NCI-H446 (cell line): ENCODE data around the gene RPLP1.
"Not testable (repeated sequence)": the region's sequence is repeated elsewhere in the genome, so short reads cannot be mapped to it uniquely, and the experiment has no call there.

ENCODE experiments used
- DNase-seq, 2 experiments: peaks; one replicate each; lab custom pipeline; 2025; lab: John Stamatoyannopoulos, UW

Gene RPLP1

DNA sequence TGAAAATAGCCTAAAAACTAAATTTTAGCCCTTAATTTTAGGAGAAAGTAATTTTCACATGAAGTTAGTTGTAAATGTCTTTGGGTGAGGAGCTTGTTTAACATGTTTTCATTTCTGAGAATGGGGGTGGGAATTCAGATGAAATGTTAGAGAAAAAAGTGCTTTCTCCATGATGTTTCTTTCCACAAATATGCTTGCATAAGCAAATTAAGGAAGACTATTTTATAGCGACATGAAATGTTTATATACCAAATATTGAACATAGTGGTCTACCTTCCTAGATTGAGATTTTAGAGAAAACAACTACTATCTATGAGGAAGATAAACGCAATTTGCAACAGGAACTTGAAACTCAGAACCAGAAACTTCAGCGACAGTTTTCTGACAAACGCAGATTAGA lies 13.0 kb upstream of the RPLP1 start:
- DNase-seq, result no peak

DNA sequence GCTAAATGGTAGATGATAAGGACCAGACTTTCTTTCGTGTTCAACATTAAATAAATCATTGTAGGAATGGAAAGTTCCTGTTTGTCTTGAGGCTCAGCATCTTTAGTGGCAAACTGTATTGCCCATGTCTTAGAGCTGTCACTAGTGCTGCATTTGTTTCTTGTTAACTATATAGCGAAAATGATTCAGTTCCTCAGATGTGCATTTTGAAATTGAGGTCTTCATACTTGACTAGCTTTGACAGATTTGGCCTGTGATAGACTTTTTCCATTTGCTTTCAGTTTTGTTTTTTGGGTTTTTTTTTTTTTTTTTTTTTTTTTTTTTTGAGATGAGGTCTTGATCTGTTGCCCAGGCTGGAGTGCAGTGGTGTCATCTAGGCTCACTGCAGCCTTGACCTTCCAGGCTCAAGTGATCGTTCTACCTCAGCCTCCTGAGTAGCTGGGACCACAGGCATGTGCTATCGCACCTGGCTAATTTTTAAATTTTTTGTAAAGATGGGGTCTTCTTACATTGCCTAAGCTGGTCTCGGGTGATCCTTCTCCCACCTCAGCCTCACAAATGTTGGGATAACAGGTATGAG lies 9.5 kb upstream of the RPLP1 start:
- no peak for DNase-seq

DNA sequence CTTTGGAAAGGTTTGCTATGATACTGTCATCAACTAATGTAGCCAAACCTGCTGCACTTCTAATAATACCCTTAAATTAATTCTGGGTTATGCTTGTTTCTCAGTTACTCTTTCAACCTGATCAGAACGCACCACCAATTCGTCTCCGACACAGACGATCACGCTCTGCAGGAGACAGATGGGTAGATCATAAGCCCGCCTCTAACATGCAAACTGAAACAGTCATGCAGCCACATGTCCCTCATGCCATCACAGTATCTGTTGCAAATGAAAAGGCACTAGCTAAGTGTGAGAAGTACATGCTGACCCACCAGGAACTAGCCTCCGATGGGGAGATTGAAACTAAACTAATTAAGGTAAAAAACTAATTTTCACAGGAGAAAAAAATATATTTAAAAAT lies 7.9 kb upstream of the RPLP1 start:
- no peak for DNase-seq

DNA sequence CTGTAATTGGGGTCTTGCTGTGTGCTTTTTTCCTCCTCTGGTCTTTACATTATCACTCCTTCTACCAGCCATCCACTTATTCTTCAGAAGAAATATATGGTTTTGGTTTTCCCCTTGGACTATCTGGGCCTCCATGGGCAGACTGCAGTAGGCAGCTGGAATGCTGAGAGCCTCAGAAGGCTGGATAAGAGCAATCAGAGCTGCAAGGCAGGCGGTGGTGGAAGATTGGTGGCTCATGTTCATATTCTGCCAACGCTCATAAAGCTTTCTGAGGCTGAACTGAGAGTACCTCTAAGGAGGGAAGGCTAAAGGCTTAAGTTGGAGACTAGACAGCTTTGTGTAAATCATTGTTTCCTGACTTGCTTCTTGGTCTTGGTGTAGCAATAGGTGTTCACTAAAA lies 5.7 kb upstream of the RPLP1 start:
- no peak for DNase-seq

DNA sequence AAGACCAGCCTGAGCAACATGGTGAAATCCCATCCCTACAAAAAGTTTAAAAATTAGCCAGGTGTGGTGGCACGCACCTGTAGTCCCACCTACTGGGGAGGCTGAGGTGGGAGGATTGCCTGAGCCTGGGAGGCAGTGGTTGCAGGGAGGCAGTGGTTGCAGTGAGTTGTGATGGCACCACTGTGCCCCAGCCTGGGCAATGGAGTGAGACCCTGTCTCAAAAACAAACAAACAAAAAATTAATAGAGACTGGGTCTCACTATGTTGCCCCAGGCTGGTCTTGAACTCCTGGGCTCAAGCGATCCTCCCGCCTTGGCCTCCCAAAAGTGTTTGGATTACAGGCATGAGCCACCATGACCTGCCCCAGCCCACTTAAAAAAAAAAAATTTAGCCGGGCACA lies 2.4 kb upstream of the RPLP1 start:
- DNase-seq, result not testable (repeated sequence)

DNA sequence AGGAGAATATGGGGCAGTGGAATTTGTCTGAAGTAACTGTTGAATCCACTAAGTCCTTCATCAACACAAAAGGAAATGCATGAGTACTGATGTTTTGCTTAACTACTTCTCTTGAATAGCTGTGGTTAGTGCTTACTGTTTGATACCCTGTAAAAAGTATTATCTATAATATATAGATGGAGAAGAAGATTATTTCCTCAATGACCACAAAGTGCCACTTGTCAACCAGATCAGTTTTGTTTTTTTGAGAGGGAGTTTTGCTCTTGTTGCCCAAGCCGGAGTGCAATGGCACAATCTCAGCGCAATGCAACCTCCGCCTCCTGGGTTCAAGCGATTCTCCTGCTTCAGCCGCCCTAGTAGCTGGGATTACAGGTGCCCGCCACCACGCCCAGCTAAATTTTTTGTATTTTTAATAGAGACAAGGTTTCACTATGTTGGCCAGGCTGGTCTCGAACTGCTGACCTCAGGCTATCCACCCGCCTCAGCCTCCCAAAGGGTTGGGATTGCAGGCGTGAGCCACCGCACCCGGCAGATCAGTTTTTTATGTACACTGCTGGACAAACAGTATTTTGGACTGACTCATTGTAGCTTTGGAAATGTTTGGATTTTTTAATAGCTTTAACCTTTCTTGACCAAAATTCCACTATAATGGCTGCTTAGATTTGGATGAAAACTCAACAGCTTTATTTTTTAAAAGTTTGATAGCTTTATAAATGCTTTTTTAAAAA lies 1.5 kb upstream of the RPLP1 start:
- no peak for DNase-seq

DNA sequence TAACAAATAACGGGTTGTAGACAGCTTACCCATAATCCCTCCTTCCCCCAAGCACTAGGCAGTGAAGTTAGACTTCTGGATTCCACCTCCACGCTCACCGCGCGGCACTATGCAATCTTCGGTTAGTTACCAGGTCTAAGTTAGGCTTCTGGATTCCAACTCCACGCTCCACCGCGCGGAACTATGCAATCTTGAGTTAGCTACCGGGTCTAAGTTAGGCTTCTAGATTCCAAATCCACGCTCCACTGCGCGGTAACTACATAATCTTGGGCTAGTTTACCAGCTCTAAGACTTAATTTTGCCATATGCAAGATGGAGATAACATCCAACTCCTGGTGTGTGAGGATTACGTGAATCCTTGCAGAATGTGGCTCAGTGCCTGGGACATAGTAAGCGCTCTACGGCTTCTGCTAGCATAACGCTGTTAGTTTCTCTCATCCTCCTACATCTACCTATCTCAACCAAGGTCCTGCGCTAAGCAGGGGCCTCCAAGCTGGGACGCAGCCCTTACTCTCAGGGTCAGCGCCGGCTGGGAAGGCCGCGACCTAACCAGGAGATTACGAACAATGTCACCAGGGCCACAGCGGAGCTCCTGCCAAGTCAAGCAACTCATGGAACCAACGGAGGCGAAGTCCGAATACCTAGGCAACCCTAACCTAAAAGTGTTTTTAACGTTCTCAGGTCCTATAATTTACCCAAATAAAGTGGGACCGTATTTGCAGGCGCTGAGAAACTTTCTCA lies 497 bp upstream of the RPLP1 start:
- DNase-seq, result peak in 1 of 2 experiments; percentile 40

DNA sequence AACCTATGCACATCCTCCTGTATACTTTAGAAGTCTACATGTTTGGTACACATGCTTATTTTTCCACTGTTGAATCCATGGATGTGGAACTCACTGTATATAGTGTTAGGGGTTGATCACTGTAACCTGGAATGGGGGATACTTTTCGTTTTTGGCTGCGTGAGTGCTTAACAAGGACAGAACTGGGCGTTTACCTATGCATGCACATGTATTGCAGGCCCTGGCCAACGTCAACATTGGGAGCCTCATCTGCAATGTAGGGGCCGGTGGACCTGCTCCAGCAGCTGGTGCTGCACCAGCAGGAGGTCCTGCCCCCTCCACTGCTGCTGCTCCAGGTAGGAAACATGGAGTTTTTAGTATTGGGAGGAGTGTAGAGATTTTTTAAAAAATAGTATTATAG lies 2.3 kb downstream of the RPLP1 start:
- DNase-seq, result no peak

DNA sequence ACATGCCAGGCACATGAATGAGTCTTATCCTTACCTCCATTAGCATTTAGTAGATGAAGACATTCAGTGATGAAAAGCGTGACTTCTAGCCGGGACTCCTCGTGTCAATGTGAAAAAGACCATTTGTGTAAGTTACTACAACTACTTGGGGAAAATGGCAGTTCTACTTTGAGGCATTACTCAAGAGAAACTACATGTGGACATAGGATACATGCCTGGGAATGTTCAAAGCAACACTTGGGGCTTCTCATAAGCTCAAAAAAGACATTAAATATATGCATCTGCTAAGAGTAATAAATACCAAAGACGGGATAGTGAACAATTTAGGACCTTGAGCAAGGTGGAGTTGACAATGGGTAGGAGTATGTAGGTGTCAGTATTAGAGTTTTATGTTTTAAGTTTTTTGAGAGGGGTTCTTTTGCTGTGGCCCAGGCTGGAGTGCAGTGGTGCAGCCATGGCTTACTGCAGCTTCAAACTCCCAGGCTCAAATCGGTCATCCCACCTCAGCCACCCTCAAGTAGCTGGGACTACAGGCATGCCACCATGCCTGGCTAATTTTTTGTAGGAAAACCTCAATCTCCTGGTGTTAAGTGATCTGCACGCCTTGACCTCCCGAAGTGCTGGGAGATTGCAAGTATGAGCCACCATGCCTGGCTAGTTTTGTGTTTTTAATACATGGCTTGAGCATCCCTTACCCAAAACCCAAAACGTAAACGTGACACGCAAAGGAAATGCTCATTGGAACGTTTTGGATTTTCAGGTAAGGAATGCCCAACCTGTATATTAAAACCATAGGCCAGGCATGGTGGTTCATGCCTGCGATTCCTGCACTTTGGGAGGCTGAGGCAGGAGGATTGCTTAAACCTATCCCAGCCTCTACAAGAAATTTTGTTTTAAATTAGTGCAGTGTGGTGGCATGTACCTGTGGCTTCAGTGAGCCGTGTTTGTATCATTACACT lies 3.9 kb downstream of the RPLP1 start:
- DNase-seq, result no peak

DNA sequence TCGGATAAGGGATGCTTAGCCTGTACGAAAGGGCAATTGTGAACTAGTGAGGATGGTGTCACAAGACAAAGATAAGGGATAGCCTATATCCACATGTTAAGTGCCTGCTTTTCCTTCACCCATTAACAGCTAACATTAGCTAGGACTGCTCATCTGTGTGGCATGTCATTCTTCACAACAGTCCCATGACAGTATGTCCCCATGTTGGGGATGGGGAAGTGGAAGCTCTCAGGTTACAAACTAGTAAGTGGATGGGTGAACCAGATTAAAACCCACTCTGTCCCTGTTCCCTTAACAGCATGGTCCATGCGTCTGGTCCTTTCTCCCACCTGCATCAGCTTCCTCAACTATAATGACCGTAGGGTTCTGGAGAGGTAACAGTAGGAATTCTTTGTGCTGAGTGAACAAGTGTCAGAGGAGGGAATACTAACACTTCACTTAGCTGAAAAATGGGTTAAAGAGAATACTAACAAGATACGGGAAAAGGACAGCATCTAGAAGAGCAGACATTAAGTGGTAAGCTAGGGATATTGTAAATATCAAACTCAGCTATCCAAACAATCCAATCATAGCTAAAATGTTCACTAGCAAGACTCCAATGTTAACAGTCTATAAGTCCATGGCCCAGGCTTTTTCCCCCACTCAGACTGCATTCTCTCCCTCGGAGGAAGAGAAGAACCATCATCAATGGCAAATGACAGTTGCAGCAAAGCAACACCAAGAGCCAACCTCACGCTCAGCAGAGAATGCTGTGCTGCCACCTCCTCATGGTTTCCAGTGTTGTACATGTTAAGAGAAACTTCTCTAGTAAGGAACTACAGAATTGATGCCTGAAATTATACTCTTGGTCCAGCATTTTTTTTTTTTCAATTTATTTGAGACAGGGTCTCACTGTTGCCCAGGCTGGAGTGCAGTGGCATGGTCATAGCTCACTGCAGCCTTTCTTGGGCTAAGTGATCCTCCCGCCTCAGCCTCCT lies 5.0 kb downstream of the RPLP1 start:
- DNase-seq, result no peak

DNA sequence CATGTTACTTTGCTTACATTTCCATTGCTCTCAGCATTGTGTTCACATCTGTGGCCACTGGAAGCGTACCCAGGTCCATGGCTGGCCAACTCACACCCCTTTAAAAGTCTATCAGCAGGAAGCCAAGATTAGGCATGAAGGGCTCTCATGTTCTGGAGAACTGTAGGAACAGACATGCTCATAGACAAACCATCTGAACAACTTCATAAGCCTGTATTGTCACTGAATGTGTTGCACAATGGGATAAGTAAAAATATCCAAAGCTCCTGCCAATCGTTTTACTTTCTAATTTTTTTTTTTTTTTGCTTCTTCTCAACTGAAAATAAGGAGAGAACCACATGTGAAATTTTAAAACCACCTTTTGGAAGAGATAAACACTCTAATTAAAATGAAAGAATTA lies 6.4 kb downstream of the RPLP1 start:
- DNase-seq, result no peak

DNA sequence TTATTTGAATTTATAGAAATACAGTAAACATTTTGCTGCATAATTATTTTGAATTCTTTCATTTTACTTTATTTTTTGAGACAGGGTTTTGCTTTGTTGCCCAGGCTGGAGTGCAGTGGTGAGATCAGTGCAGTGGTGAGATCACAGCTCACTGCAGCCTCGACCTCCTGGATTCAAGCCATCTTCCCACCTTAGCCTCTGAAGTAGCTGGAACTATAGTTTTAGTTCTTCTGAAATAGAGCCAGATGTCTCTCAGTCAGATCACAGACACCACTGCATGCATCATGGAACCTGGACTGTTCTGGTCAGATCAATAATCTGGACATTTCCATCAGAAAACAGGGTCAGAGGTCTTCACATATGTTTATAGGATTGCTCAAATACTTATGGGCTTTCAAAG lies 7.9 kb downstream of the RPLP1 start:
- DNase-seq, result no peak

DNA sequence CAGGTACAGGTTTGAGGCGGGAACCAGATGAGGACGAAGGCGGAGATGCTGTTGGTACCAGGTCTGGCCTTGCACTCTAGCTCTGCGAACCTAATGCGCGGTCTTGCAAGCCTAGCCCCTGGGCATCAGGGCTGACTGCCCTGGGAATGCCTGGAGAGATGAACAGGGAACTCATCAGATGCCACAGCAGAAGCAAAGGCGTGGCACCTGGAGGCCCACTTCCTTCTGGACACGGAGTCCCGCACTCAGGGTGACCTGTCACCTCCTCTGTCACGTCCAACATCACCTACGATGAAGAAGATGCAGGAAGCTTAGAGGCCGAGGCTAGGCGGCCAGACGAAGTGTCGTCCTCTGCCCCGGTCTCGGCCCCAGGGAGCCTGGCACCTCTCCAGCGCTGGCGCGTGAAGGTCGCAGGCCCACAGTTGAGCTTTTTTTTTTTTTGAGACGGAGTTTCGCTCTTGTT lies 9.4 kb downstream of the RPLP1 start:
- DNase-seq, result no peak

DNA sequence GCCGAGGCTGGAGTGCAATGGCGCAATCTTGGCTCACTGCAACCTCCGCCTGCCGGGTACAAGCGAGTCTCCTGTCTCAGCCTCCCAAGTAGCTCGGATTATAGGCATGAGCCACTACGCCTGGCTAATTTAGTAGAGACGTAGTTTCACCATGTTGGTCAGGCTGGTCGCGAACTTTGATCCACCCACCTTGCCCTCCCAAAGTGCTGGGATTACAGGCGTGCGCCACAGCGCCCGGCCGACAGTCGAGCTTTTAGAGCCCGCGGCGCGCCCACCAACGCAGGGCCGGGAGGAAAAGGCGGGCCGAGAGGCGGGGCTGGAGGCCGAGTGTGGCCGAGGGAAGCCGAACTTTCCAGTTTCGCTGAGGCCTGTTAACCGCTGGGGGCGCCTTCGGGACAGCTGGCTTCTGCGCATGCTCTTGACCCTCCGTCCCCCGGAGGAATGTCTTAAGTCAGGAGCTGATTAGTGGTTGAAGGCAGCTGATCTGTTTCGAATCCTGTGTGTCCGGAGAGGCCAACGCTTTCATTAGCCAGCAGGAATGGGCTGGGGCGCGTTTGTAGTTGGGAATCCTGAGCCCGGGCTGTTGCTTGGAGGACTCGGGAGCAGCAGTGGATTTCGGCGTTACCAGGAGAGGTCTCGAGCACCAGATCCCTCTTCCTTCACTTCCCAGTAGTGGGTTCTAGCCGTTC lies 10.0 kb downstream of the RPLP1 start:
- DNase-seq, result peak; percentile 78 to 94

DNA sequence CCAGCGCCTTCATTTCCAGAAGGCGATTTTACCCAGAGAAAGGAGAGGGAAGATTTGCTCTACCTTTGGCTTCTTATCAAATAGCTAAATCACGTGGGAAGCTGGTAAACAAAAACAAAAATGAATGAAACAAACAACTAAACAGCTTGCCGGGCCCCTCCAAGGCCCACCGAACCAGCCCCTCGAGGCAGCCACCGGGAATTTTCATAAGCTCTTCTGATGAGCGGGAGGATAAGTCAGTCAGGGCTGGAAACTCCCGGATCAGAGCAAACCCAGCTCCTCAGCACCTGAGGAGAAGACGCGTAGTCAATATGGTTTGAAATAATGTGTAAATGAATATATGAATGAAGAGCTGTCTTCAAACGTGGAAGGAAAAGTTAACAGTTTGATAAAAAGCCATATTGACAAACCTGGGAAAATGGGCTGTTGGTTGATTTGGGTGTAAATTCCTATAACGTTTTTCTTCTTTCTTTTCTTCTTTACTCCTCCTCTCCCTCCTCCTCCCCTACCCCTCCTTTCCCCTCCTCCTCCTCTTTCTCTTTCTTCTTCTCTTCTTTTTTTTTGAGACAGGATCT lies 10.7 kb downstream of the RPLP1 start:
- DNase-seq, result no peak

DNA sequence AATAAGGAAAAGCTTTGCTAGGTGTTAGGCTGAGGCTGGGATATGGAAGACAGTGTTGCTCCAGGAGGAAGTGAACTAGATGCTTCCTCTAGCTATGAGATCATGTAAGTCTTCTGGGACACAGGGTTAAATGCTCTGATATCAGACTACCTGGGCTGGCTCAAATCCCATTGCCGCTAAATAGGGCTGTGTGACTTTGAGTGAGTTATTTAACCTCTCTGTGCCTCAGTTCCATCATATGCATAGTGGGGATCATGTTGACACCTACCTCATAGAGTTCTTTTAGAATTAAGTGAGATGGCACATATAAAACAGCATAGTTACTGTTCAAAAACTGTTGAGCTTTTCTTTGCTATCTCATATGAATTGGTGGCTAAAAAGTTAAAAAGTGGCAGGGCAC lies 12.6 kb downstream of the RPLP1 start:
- no peak for DNase-seq

DNA sequence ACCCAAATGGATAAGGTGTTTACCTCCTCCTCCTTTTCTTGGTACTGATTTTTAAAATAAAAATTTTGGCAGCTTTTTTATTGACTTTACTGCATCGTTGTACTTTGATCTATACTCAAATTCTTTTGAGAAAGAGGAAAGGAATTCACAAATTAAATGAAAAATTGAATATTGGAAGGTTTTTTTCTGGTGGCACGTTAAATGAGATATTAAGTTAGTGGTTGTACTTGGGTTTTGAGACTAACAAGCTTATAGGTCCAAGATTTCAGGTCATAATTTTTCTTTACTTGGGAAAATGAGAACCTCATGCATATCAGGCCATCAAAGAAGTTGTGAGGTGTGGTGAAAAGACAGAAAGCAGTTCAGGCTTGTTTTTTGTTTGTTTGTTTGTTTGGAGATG lies 14.1 kb downstream of the RPLP1 start:
- no peak for DNase-seq

DNA sequence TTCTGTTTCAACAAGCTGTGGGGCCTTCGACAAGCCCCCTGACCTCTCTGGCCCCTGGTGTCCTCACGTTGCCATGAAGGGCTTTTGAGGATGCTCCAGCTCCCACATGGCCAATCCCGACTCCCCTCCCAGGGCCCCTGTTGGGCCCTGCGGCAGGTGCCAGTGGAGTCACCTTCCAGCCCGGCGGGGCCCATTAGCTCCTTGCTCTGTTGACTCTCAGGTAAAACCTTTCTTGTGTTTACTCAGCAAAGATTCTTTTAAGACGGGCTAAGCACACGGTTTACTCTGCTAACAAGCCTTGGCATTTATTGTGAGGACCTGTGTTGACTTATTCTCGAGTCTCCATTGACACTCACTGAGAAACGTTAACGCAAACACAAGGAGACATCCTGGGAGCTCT lies 15.0 kb downstream of the RPLP1 start:
- DNase-seq, result no peak

DNA sequence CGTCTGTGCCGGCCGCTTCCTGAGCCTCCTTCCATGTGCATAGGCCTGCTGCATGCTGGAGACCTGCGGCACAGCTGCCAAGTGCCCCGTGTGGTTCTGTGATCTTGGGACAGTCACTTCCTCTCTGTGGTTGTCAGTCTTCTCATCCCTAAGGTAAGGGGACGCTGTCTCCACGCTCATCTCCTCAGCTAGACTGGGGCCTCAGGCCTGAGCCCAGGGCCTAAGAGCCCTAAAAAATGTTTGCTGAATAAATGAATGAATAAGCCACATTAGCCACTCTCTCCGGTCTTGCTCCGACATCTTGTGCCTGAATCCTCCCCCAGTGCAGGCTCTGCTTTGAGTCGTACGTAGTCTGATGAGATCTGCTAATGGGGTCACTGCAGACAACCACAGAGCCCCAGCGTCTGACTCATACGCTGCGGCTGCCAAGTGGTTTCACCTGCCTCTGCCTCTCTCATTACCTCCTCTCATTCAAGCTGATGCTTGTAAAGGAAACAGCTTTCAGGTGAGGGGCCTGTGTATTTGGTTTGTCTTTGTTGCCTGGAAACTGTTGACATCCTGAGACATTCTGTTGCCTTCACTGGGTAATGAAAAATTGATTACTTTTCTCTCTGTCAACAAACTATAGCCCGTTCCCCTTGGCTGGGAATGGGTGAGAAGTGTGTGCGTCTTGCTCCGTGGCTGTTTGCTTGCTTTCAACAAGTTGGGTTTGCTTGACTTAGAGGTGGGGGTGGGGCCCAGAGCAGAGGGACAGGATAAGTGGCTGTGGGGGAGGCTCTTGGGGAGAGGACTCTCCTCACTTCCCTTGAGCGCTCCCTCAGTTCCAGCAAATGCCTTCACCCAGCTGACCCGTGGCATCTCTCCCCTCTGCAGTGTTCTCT lies 15.9 kb downstream of the RPLP1 start:
- DNase-seq, result no peak
